Loucy (cell line): ENCODE results near the gene YBX2.

ENCODE experiments used
- H2AFZ ChIP-seq: fragments of 200-600 bp; sonication (generic); 2 replicates; pipeline ENCODE4 v1.6.0; 2016; ENCODE audit warnings: antibody characterized with exemption, mild to moderate bottlenecking, low read length, moderate library complexity
- H3F3A ChIP-seq: fragments of 200-600 bp; 2 replicates; pipeline ENCODE4 v1.6.0; 2016; ENCODE audit warnings: antibody characterized with exemption, low read depth, mild to moderate bottlenecking
- H3K27me3 ChIP-seq: fragments of 200-600 bp; sonication (generic); 2 replicates; pipeline ENCODE4 v1.6.1; 2014; ENCODE audit warnings: low read length, mild to moderate bottlenecking; ENCODE audit not compliant: insufficient read depth, poor library complexity, severe bottlenecking
- H3K36me3 ChIP-seq: fragments of 200-600 bp; sonication (generic); 2 replicates; pipeline ENCODE4 v1.6.1; 2016; ENCODE audit warnings: low read length; ENCODE audit not compliant: insufficient read depth
- H3K4me1 ChIP-seq: fragments of 200-600 bp; sonication (generic); 2 replicates; pipeline ENCODE4 v1.5.1; 2014; ENCODE audit warnings: low read length, mild to moderate bottlenecking; ENCODE audit not compliant: insufficient read depth, poor library complexity, severe bottlenecking
- H3K4me2 ChIP-seq: fragments of 200-600 bp; sonication (generic); 2 replicates; pipeline ENCODE4 v1.6.0; 2014; ENCODE audit warnings: antibody characterized with exemption, low read length, low read depth, mild to moderate bottlenecking; ENCODE audit not compliant: poor library complexity, severe bottlenecking
- H3K4me3 ChIP-seq: fragments of 200-600 bp; sonication (generic); 2 replicates; pipeline ENCODE4 v1.5.1; 2014; ENCODE audit warnings: low read length, mild to moderate bottlenecking, mixed read lengths; ENCODE audit not compliant: poor library complexity, severe bottlenecking
- H3K79me2 ChIP-seq: fragments of 200-600 bp; sonication (generic); 2 replicates; pipeline ENCODE4 v1.6.1; 2014; ENCODE audit warnings: low read length; ENCODE audit not compliant: insufficient read depth
- H3K9ac ChIP-seq: fragments of 200-600 bp; sonication (generic); 2 replicates; pipeline ENCODE4 v1.6.0; 2014; ENCODE audit warnings: mild to moderate bottlenecking, low read depth, low read length, moderate library complexity; ENCODE audit not compliant: poor library complexity, severe bottlenecking
- H3K9me2 ChIP-seq: fragments of 200-600 bp; sonication (generic); replicated peaks from 2 replicates; pipeline ENCODE4 v1.6.1; 2016; ENCODE audit warnings: low read depth, low read length, mixed read lengths
- H3K9me3 ChIP-seq: fragments of 200-600 bp; sonication (generic); 2 replicates; pipeline ENCODE4 v1.6.1; 2014; ENCODE audit warnings: mild to moderate bottlenecking, antibody characterized with exemption, low read length, low read depth; ENCODE audit not compliant: insufficient read depth
- H4K20me1 ChIP-seq: fragments of 200-600 bp; sonication (generic); 2 replicates; pipeline ENCODE4 v1.6.0; 2014; ENCODE audit warnings: antibody characterized with exemption, low read length, mild to moderate bottlenecking; ENCODE audit not compliant: insufficient read depth, poor library complexity, severe bottlenecking
- EZH2phosphoT487 ChIP-seq: fragments of 200-600 bp; IDR thresholded peaks from 2 replicates; pipeline ENCODE4 v1.6.1; 2018; ENCODE audit warnings: antibody characterized with exemption, mild to moderate bottlenecking, moderate library complexity, borderline replicate concordance
- TF ChIP-seq, protein P1 (sequence below): fragments of 200-600 bp; sonication (generic); conservative IDR thresholded peaks from 2 replicates; pipeline ENCODE4 v1.5.1; 2014; ENCODE audit warnings: mild to moderate bottlenecking, antibody characterized with exemption, low read length

Gene YBX2

DNA sequence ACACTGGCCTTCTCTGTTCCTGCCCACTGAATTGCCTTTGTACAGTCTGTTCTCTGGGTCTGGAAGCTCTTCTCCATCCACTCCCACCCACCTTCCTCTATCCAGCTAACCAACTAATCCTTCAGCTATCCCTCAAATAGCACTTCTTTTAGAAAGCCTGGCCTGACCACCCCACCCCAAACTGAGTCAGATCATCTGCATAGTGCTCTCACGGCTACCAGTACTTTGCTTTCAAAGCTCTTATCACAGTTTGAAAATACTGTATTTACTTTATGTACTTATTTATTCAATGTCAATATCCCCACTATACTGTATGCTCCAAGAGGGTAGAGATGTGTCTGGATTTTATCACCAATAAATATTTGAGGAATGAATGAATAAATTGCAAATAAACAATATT lies 27.7 kb downstream of the YBX2 start:
- Histone ChIP-seq H3K4me3 (no peak overlapping the region), H3K9me2 (no peaks in the 10 kb centered on the region), H3K4me1 (no peaks in the 10 kb centered on the region), H3K9ac (no peak overlapping the region), H4K20me1 (no peaks in the 10 kb centered on the region), H3K9me3 (no peaks in the 10 kb centered on the region), H2AFZ (no peak overlapping the region), H3F3A (no peaks in the 10 kb centered on the region), H3K27me3 (no peaks in the 10 kb centered on the region), H3K79me2 (no peaks in the 10 kb centered on the region), H3K4me2 (no peak overlapping the region), H3K36me3 (no peaks in the 10 kb centered on the region)
- TF ChIP-seq, protein P1, sequence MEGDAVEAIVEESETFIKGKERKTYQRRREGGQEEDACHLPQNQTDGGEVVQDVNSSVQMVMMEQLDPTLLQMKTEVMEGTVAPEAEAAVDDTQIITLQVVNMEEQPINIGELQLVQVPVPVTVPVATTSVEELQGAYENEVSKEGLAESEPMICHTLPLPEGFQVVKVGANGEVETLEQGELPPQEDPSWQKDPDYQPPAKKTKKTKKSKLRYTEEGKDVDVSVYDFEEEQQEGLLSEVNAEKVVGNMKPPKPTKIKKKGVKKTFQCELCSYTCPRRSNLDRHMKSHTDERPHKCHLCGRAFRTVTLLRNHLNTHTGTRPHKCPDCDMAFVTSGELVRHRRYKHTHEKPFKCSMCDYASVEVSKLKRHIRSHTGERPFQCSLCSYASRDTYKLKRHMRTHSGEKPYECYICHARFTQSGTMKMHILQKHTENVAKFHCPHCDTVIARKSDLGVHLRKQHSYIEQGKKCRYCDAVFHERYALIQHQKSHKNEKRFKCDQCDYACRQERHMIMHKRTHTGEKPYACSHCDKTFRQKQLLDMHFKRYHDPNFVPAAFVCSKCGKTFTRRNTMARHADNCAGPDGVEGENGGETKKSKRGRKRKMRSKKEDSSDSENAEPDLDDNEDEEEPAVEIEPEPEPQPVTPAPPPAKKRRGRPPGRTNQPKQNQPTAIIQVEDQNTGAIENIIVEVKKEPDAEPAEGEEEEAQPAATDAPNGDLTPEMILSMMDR = no peak
- no peak for TF ChIP-seq EZH2phosphoT487

DNA sequence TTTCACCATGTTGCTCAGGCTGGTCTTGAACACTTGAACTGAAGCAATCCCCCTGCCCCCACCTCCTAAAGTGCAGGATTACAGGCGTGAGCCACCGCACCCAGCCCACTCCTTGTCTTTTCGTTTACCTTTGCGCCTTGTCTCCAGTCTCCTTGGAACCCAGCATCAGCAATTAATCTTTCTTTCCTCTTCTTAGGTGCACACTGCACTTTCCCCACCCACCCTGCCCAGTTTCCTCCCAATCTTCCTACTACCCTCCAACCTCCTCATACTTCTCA lies 30.7 kb downstream of the YBX2 start:
- TF ChIP-seq, protein P1 = no peak
- TF ChIP-seq EZH2phosphoT487 = no peak
- H4K20me1 ChIP-seq = no peaks in the 10 kb centered on the region
- H3K9me3 ChIP-seq = no peaks in the 10 kb centered on the region
- no peaks in the 10 kb centered on the region for H3K27me3 ChIP-seq
- H3K4me1 ChIP-seq = no peaks in the 10 kb centered on the region
- no peak overlapping the region for H3K4me3 ChIP-seq
- H3K9me2 ChIP-seq = no peaks in the 10 kb centered on the region
- H3K4me2 ChIP-seq = no peak overlapping the region
- H3K9ac ChIP-seq = no peak overlapping the region
- no peaks in the 10 kb centered on the region for H3K79me2 ChIP-seq
- H2AFZ ChIP-seq = no peak overlapping the region
- H3K36me3 ChIP-seq = peaks cover 7% of the 10 kb centered on the region; the same call in 1 of the 2 replicates
- no peaks in the 10 kb centered on the region for H3F3A ChIP-seq

- H2AFZ ChIP-seq = no peak overlapping the region; the same call in 1 of the 2 replicates
- no peak overlapping the region for H3K4me2 ChIP-seq
- H3K9me3 ChIP-seq = no peaks in the 10 kb centered on the region
- H3K9ac ChIP-seq = no peak overlapping the region
- TF ChIP-seq EZH2phosphoT487 = no peak
- TF ChIP-seq, protein P1 = no peak
- H4K20me1 ChIP-seq = no peaks in the 10 kb centered on the region
- no peaks in the 10 kb centered on the region for H3K4me1 ChIP-seq
- H3K27me3 ChIP-seq = no peaks in the 10 kb centered on the region
- peaks cover 11% of the 10 kb centered on the region; the same call in 1 of the 2 replicates for H3K36me3 ChIP-seq
- H3K9me2 ChIP-seq = no peaks in the 10 kb centered on the region
- no peaks in the 10 kb centered on the region for H3K79me2 ChIP-seq
- no peak overlapping the region for H3K4me3 ChIP-seq
- H3F3A ChIP-seq = no peaks in the 10 kb centered on the region
These were observed 31.3 kb downstream of the YBX2 start for GRCh38 chr17:7262935-7263800.
